PFSK-1 (cell line): ENCODE results near the gene LDLRAD4.

Source experiments
- FOXP2 ChIP-seq: optimal IDR thresholded peaks from 2 replicates; pipeline ENCODE3; 2011; ENCODE audit warnings: borderline replicate concordance, control low read depth, inconsistent platforms; ENCODE audit not compliant: insufficient read depth; ENCODE audit errors: extremely low read length, extremely low read depth
- POLR2AphosphoS5 ChIP-seq: IDR thresholded peaks from 2 replicates; pipeline ENCODE4 v1.6.1; 2012; ENCODE audit warnings: low read depth, mild to moderate bottlenecking, control low read depth, low read length, moderate library complexity
- REST ChIP-seq, 2 experiments: IDR thresholded peaks; 2 replicates each; pipeline versions ENCODE4 v1.6.1 to v1.8.0; 2011 to 2012; ENCODE audit warnings: low read depth in 2 of 2, low read length in 2 of 2, control low read depth in 1 of 2, inconsistent platforms in 1 of 2, mild to moderate bottlenecking in 1 of 2, moderate library complexity in 1 of 2; ENCODE audit not compliant: insufficient read depth in 1 of 2
- SIN3A ChIP-seq: IDR thresholded peaks from 2 replicates; pipeline ENCODE4 v1.6.1; 2012; ENCODE audit warnings: mild to moderate bottlenecking, low read length, moderate library complexity, borderline replicate concordance; ENCODE audit not compliant: insufficient read depth
- TAF1 ChIP-seq: IDR thresholded peaks from 2 replicates; pipeline ENCODE4 v1.6.1; 2012; ENCODE audit warnings: low read length, control low read depth, borderline replicate concordance; ENCODE audit not compliant: insufficient read depth

The LDLRAD4 gene

GRCh38 chr18:13291299-13291698, 72.7 kb downstream of the LDLRAD4 start:
- TF ChIP-seq SIN3A (no peak), POLR2AphosphoS5 (no peak), TAF1 (no peak), FOXP2 (no peak)

- no peak for TF ChIP-seq SIN3A
- TF ChIP-seq REST (IDR thresholded peaks at IDR 0.05; ENCODE audit: insufficient read depth in 1 of 2, low read depth in 2 of 2, low read length in 2 of 2) = no peak
- TF ChIP-seq FOXP2 = no peak
- no peak for TF ChIP-seq POLR2AphosphoS5
- no peak for TF ChIP-seq TAF1
Observed at GRCh38 chr18:13291745-13292447, 73.3 kb downstream of the LDLRAD4 start.

GRCh38 chr18:13292736-13293135, 74.2 kb downstream of the LDLRAD4 start:
- TF ChIP-seq FOXP2 = no peak
- TF ChIP-seq POLR2AphosphoS5 = no peak
- TF ChIP-seq TAF1 = no peak
- no peak for TF ChIP-seq REST (IDR thresholded peaks at IDR 0.05; ENCODE audit: insufficient read depth in 1 of 2, low read depth in 2 of 2, low read length in 2 of 2)
- TF ChIP-seq SIN3A = no peak

- TF ChIP-seq REST (IDR thresholded peaks at IDR 0.05; ENCODE audit: insufficient read depth in 1 of 2, low read depth in 2 of 2, low read length in 2 of 2) (no peak), POLR2AphosphoS5 (no peak), FOXP2 (no peak), TAF1 (no peak), SIN3A (no peak)
Observed at GRCh38 chr18:13294309-13294708, 75.7 kb downstream of the LDLRAD4 start.

- TF ChIP-seq SIN3A (no peak), POLR2AphosphoS5 (no peak), REST (IDR thresholded peaks at IDR 0.05; ENCODE audit: insufficient read depth in 1 of 2, low read depth in 2 of 2, low read length in 2 of 2) (no peak), FOXP2 (no peak), TAF1 (no peak)
Observed at GRCh38 chr18:13295894-13296293, 77.3 kb downstream of the LDLRAD4 start.
